GM03348 (cell line): ENCODE data around the gene C11orf91.
"Not testable (repeated sequence)": the region's sequence is repeated elsewhere in the genome, so short reads cannot be mapped to it uniquely, and the experiment has no call there.

ENCODE experiments used
- DNase-seq: peaks from one replicate; pipeline ENCODE4 v3.0.0; 2012; ENCODE audit warnings: low spot score

C11orf91 gene

GRCh38 chr11:33696411-33696810 lies 4.2 kb downstream of the C11orf91 start:
- DNase-seq = no peak

- DNase-seq = no peak
These were observed 5.5 kb downstream of the C11orf91 start for GRCh38 chr11:33695051-33695566.

- DNase-seq = no peak
These were observed 6.1 kb downstream of the C11orf91 start for GRCh38 chr11:33694346-33695050.

GRCh38 chr11:33692541-33692940 lies 8.1 kb downstream of the C11orf91 start:
- DNase-seq = no peak

GRCh38 chr11:33692013-33692504 lies 8.6 kb downstream of the C11orf91 start:
- DNase-seq = peak; percentile 69

GRCh38 chr11:33691066-33691864 lies 9.4 kb downstream of the C11orf91 start:
- no peak for DNase-seq

GRCh38 chr11:33690290-33691065 lies 10.1 kb downstream of the C11orf91 start:
- DNase-seq = peak; percentile 82

- DNase-seq = no peak
These were observed 11.1 kb downstream of the C11orf91 start for GRCh38 chr11:33689501-33689900.

- no peak for DNase-seq
These were observed 11.5 kb downstream of the C11orf91 start for GRCh38 chr11:33689085-33689484.

- DNase-seq = peak; percentile 77
These were observed 12.7 kb downstream of the C11orf91 start for GRCh38 chr11:33687733-33688479.

- no peak for DNase-seq
These were observed 15.5 kb downstream of the C11orf91 start for GRCh38 chr11:33685082-33685481.

- DNase-seq = no peak
These were observed 16.5 kb downstream of the C11orf91 start for GRCh38 chr11:33684003-33684706.

- DNase-seq = no peak
These were observed 18.2 kb downstream of the C11orf91 start for GRCh38 chr11:33682446-33682845.

GRCh38 chr11:33682019-33682418 lies 18.6 kb downstream of the C11orf91 start:
- DNase-seq = no peak

- DNase-seq = not testable (repeated sequence)
These were observed 22.0 kb downstream of the C11orf91 start for GRCh38 chr11:33678616-33679015.

GRCh38 chr11:33674035-33674814 lies 26.4 kb downstream of the C11orf91 start:
- peak; percentile 88 for DNase-seq

- no peak for DNase-seq
These were observed 28.4 kb downstream of the C11orf91 start for GRCh38 chr11:33672273-33672672.

GRCh38 chr11:33670250-33671011 lies 30.2 kb downstream of the C11orf91 start:
- peak; percentile 63 for DNase-seq

- no peak for DNase-seq
These were observed 30.9 kb downstream of the C11orf91 start for GRCh38 chr11:33669598-33670249.
